Brain microvascular endothelial cell (primary cell): ENCODE data around the gene EPM2A.
A peak's percentile ranks its signal among the peaks of the same experiment; 100 is the strongest.
"Not testable (repeated sequence)": the region's sequence is repeated elsewhere in the genome, so short reads cannot be mapped to it uniquely, and the experiment has no call there.

Source experiments
- DNase-seq: peaks from one replicate; pipeline ENCODE4 v3.0.0-alpha.2; 2020
- H3K27ac ChIP-seq: fragments of 250-450 bp; sonication (Bioruptor Pico); 2 replicates; pipeline ENCODE4 v1.5.1; 2020; ENCODE audit warnings: mild to moderate bottlenecking, moderate library complexity
- H3K27me3 ChIP-seq: fragments of 250-450 bp; sonication (Bioruptor Pico); replicated peaks from 2 replicates; pipeline ENCODE4 v1.5.1; 2020; ENCODE audit warnings: mild to moderate bottlenecking
- H3K36me3 ChIP-seq: fragments of 250-450 bp; sonication (Bioruptor Pico); replicated peaks from 2 replicates; pipeline ENCODE4 v1.5.1; 2020; ENCODE audit warnings: mild to moderate bottlenecking
- H3K4me3 ChIP-seq: 2 replicates; pipeline ENCODE4 v1.5.1; 2011; ENCODE audit warnings: low read depth, mild to moderate bottlenecking, control low read depth, low read length, moderate library complexity
- in situ Hi-C: cut with HindIII; loops from 2 replicates; pipeline ENCODE4 v1.10.0; 2017; ENCODE audit warnings: low sequenced_read_pairs, low pct_ligation_motif_present
- TF ChIP-seq, protein P1 (sequence below): IDR thresholded peaks from 2 replicates; pipeline ENCODE4 v1.5.1; 2011; ENCODE audit warnings: low read depth, mild to moderate bottlenecking, moderate library complexity, low read length, control low read depth, inconsistent platforms; ENCODE audit errors: missing control alignments

EPM2A gene

DNA sequence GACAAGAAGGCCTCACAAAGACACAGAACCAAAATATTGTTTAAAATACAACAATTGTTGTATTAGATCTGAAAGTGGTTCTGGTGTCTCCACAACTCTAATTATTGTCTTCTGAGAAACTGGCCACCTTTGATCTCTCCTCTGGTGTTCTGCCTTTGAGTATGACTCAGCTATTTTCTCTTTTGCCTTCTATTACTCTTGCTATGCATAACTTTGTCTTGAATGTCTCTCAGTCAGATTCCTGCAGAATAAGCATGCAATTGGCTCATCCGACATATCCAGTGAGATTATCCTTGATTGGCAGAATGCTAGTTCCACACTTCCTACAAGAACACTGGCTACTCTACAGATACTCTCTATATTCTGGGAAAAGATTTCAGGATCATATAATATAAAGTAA, 14.3 kb upstream of the EPM2A start:
- DNase-seq, result peak; percentile 79
- in situ Hi-C loops, result no loop called here
- H3K36me3 ChIP-seq, result no peaks in the 10 kb centered on the region
- peak overlapping the region; percentile 78 for H3K27ac ChIP-seq
- H3K27me3 ChIP-seq, result no peaks in the 10 kb centered on the region
- no peak overlapping the region for H3K4me3 ChIP-seq
- TF ChIP-seq, protein P1, sequence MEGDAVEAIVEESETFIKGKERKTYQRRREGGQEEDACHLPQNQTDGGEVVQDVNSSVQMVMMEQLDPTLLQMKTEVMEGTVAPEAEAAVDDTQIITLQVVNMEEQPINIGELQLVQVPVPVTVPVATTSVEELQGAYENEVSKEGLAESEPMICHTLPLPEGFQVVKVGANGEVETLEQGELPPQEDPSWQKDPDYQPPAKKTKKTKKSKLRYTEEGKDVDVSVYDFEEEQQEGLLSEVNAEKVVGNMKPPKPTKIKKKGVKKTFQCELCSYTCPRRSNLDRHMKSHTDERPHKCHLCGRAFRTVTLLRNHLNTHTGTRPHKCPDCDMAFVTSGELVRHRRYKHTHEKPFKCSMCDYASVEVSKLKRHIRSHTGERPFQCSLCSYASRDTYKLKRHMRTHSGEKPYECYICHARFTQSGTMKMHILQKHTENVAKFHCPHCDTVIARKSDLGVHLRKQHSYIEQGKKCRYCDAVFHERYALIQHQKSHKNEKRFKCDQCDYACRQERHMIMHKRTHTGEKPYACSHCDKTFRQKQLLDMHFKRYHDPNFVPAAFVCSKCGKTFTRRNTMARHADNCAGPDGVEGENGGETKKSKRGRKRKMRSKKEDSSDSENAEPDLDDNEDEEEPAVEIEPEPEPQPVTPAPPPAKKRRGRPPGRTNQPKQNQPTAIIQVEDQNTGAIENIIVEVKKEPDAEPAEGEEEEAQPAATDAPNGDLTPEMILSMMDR, result no peak

DNA sequence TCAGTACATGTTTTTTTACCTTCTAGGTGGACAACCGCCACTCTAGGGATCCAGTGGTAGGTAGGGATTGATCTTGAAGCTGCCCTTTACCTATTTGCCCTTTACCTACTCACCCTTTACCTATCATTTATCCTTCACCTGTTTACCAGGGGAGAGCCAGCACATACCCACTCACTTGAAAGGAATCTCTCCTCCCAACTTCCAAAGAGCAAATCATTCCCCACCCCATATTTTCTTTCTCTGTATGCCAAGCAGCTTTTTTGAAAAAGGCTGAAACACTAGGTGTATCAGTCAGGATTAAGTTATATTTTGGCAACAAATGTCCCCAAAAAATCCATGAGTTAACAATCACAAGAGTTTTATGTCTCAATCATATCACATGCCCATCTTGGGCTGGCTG, 10.5 kb upstream of the EPM2A start:
- no peaks in the 10 kb centered on the region for H3K27me3 ChIP-seq
- no peak for DNase-seq
- TF ChIP-seq, protein P1, result no peak
- no peak overlapping the region for H3K27ac ChIP-seq
- in situ Hi-C loops, result no loop called here
- no peak overlapping the region for H3K4me3 ChIP-seq
- H3K36me3 ChIP-seq, result no peaks in the 10 kb centered on the region

DNA sequence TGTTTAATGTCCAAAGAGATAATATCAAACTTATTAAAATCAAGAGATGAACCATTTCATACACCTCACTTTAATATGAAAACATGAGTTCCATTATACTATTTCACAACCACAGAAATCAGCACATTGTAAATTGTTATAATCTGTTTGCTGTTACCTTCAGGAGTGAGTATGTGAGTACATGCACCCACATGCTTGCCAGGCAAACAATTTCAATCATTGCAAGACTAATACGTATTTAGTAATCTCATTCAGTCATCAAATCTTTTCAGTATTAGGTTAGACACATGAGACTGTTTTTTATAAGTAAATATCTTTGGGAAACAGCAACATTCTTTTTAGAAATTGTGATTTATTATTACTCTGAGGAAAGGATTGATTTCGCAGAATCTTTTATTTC, 9.3 kb upstream of the EPM2A start:
- no peaks in the 10 kb centered on the region for H3K27me3 ChIP-seq
- no peak overlapping the region for H3K4me3 ChIP-seq
- in situ Hi-C loops, result no loop called here
- DNase-seq, result no peak
- H3K27ac ChIP-seq, result no peak overlapping the region
- TF ChIP-seq, protein P1, result no peak
- no peaks in the 10 kb centered on the region for H3K36me3 ChIP-seq

DNA sequence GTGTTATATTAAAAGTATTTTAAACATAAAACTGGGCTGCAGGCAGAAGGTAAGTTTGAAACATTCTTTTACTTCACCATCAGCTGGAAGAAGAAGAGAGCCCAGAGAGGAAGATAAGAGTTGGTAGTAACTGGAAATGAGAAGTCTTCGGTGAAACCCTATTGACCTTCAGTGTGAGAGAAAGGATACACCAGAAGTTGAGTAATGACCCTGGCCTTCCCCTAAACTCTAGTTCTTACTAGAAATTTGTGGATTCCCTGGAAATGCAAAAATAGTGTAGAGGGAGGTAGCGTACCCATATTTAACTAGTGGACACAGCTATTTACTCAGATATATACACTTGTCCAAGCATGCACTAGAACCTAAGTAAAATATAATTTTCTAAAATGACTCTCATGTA, 8.0 kb upstream of the EPM2A start:
- TF ChIP-seq, protein P1, result no peak
- Histone ChIP-seq H3K27ac (no peak overlapping the region), H3K36me3 (no peaks in the 10 kb centered on the region), H3K4me3 (no peak overlapping the region), H3K27me3 (no peaks in the 10 kb centered on the region)
- DNase-seq, result no peak
- in situ Hi-C loops, result no loop called here

DNA sequence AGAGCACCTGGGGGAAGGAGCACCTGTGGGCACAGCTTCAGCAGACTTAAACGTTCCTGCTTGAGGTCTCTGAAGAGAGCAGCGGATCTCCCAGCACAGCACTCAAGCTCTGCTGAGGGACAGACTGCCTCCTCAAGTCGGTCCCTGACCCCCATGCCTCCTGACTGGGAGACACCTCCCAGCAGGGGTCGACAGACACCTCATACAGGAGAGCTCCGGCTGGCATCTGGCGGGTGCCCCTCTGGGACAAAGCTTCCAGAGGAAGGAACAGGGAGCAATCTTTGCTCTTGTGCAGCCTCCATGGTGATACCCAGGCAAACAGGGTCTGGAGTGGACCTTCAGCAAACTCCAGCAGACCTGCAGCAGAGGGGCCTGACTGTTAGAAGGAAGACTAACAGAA, 7.2 kb upstream of the EPM2A start:
- H3K4me3 ChIP-seq, in situ Hi-C loops, DNase-seq: not testable (repeated sequence)

DNA sequence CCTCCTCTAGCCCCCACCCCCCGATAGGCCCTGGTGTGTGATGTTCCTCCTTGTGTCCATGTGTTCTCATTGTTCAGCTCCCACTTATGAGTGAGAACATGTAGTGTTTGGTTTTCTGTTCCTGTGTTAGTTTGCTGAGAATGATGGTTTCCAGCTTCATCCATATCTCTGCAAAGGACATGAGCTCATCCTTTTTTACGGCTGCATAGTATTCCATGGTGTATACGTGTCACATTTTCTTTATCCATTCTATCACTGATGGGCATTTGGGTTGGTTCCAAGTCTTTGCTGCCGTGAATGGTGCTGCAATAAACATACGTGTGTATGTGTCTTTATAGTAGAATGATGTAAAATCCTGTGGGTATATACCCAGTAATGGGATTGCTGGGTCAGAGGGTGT, 4.4 kb upstream of the EPM2A start:
- in situ Hi-C loops, H3K36me3 ChIP-seq, DNase-seq, H3K27me3 ChIP-seq, H3K4me3 ChIP-seq, H3K27ac ChIP-seq: not testable (repeated sequence)

More for the DNA sequence above, 7.2 kb upstream of the EPM2A start:
- not testable (repeated sequence) for H3K36me3 ChIP-seq, H3K27me3 ChIP-seq, H3K27ac ChIP-seq

DNA sequence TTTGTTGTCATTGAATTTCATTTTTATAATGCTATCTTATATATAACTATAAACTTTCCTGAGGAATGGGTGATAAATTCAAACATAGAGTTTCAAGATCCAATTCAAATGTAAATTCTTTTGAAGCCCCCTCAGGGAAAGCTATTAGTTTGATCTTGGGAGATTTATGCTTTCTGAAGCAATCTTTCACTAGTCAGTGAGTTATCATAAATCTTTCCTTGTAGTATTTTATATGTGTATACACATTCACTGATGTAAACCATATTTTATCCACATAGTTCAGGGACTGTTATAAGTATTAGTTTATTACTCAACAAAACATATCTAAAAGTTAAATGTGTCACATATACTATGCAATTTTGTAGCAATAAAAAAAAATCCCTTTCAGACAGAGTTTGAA, 2.9 kb upstream of the EPM2A start:
- H3K27ac ChIP-seq, result no peak overlapping the region
- in situ Hi-C loops, result no loop called here
- DNase-seq, result no peak
- TF ChIP-seq, protein P1, result no peak
- H3K4me3 ChIP-seq, result no peak overlapping the region
- no peaks in the 10 kb centered on the region for H3K27me3 ChIP-seq
- no peaks in the 10 kb centered on the region for H3K36me3 ChIP-seq
